Immature natural killer cell (primary cell): ENCODE results near the gene FXYD3. TPM values are rescaled to one million over a fixed set of nuclear protein-coding genes. Genes with fewer than 3 reads are reported as not detected.
A peak's percentile ranks its signal among the peaks of the same experiment; 100 is the strongest.

Source experiments
- DNase-seq, 3 donors: peaks; one replicate each; pipeline ENCODE4 v3.0.0; 2022; ENCODE audit warnings: mixed read lengths in 1 of 3
- H3K27ac Mint-ChIP-seq, 6 donors: one replicate each; pipeline ENCODE4 v1.8.0; 2020; ENCODE audit warnings: mixed read lengths in 6 of 6, mild to moderate bottlenecking in 5 of 6, inconsistent platforms in 4 of 6, moderate library complexity in 3 of 6
- H3K27me3 Mint-ChIP-seq, 3 donors: one replicate each; pipeline ENCODE4 v1.8.0; 2020 to 2021; ENCODE audit warnings: low read depth in 3 of 3, mild to moderate bottlenecking in 3 of 3, mixed read lengths in 3 of 3, moderate library complexity in 3 of 3, inconsistent platforms in 1 of 3
- H3K36me3 Mint-ChIP-seq, 3 donors: one replicate each; pipeline ENCODE4 v1.8.0; 2020; ENCODE audit warnings: mixed read lengths in 3 of 3, inconsistent platforms in 2 of 3, mild to moderate bottlenecking in 2 of 3
- H3K4me1 Mint-ChIP-seq, 2 donors: one replicate each; pipeline ENCODE4 v1.8.0; 2020; ENCODE audit warnings: inconsistent platforms in 2 of 2, mild to moderate bottlenecking in 2 of 2, mixed read lengths in 2 of 2, moderate library complexity in 1 of 2
- H3K4me3 Mint-ChIP-seq, 5 donors: one replicate each; pipeline ENCODE4 v1.8.0; 2020; ENCODE audit warnings: mild to moderate bottlenecking in 5 of 5, mixed read lengths in 5 of 5, inconsistent platforms in 3 of 5, moderate library complexity in 3 of 5
- H3K9me3 Mint-ChIP-seq, 6 donors: one replicate each; pipeline ENCODE4 v1.8.0; 2020; ENCODE audit warnings: mild to moderate bottlenecking in 6 of 6, mixed read lengths in 6 of 6, inconsistent platforms in 4 of 6, moderate library complexity in 3 of 6
- polyA plus RNA-seq, 3 donors: library from polyadenylated mRNA; unstranded; fragments of 300-500 nt; fragmentation: Illumina TruSeq; gene quantifications; one replicate each; pipeline ENCODE4 v1.2.3, GENCODE V29; 2021

Gene FXYD3
- polyA plus RNA-seq, 3 donors from 2014 or later, result not detected

DNA sequence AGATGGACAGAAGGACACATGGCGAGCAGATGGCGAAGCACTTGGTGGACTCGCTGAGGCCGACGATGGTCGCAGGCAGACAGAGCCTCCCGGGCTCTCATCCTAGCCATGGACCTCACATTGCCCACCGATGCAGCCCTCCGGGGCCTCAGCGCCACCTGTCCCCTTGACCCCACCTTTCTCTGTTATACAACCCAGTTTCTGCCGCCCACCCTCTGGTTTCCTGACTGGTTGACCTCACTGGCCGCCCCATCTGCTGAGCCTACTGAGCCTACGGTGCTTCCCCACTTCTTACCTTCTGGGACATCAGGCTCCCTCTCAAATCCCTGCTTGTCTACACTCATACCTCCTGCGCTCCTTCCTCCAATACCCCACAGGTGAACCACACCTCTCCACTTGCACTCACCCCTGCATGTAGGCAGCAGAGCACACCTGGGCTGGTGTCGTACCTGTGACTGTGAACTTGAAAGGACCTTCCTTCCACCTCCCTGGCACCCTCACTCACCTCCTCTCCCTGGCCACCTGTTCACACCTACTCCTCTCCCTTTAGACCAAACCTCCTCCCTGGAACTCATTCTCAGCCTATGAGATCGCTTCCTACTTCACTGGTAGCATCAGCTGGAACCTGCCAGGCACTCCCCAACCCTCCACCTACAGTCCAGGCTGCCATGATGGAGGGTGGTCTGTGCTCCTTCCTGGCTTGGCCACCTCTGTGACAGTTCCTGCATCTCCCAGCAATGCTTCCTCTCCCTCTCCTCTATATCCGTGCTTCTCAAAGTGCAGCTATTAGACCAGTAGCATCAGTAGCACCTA, 38.0 kb upstream of the FXYD3 start:
- H3K9me3 Mint-ChIP-seq, result peaks cover 0 to 2% (median 0%) of the 10 kb centered on the region in 6 donors
- H3K4me3 Mint-ChIP-seq, result peak overlapping the region in 1 of 5 donors; percentile 34
- no peak for DNase-seq
- H3K36me3 Mint-ChIP-seq, result peaks cover 0 to 5% (median 0%) of the 10 kb centered on the region in 3 donors
- peaks cover 8 to 18% of the 10 kb centered on the region in 2 donors for H3K4me1 Mint-ChIP-seq
- peak overlapping the region in 1 of 6 donors; percentile 42 for H3K27ac Mint-ChIP-seq
- H3K27me3 Mint-ChIP-seq, result peaks cover 0 to 6% (median 0%) of the 10 kb centered on the region in 3 donors

DNA sequence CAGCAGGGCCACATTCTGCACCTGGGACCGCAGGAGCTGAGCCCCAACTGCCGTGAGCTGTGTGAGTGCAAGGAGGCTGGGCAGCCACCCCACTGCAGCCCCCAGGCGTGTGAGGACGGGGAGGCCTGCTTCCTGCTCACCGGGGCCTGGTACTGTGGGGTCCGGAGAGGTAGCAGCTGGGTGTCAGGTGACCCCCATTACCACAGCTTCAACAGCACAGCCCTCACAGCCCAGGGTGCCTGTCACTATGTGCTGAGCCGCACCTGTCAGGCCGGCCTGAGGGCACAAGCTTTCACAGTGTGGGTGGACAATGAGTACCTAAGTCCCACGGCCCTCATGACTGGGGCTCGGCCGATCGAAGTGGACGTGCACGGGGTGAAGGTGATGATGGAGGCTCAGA, 35.8 kb upstream of the FXYD3 start:
- Mint-ChIP-seq H3K36me3 (peaks cover 0 to 5% (median 0%) of the 10 kb centered on the region in 3 donors), H3K27ac (no peak overlapping the region), H3K4me3 (no peak overlapping the region), H3K9me3 (peaks cover 0 to 2% (median 0%) of the 10 kb centered on the region in 6 donors), H3K27me3 (peaks cover 0 to 6% (median 0%) of the 10 kb centered on the region in 3 donors), H3K4me1 (peaks cover 9 to 18% of the 10 kb centered on the region in 2 donors)
- no peak for DNase-seq

DNA sequence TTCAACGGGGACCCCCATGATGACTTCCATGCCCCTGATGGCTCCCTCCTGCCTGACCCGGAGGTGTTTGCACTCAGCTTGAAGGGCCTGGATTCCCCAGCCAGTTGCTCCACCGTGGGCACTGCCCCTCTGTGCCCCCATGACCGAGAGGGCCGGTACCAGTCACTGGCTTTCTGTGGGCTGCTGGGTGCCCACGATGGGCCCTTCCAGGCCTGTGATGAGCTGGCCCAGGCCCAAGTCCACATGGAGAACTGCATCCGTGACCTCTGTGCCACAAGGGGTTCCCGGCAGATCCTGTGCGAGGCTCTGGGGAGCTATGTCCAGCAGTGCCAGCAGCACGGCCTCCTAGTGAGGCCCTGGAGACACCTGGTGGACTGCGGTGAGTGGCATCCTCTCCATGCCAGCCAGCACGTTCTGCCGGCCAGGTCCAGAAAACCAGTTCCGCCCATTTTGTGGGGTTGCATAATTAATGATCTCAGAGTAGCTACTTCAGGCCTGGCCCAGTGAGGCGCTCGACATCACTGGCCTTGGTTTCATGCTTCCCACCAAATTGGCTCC, 34.9 kb upstream of the FXYD3 start:
- peaks cover 0 to 2% (median 0%) of the 10 kb centered on the region in 6 donors for H3K9me3 Mint-ChIP-seq
- no peak overlapping the region for H3K4me3 Mint-ChIP-seq
- peaks cover 15 to 23% of the 10 kb centered on the region in 2 donors for H3K4me1 Mint-ChIP-seq
- H3K27me3 Mint-ChIP-seq, result peaks cover 0 to 3% (median 0%) of the 10 kb centered on the region in 3 donors
- no peak for DNase-seq
- peaks cover 0 to 5% (median 0%) of the 10 kb centered on the region in 3 donors for H3K36me3 Mint-ChIP-seq
- no peak overlapping the region for H3K27ac Mint-ChIP-seq

DNA sequence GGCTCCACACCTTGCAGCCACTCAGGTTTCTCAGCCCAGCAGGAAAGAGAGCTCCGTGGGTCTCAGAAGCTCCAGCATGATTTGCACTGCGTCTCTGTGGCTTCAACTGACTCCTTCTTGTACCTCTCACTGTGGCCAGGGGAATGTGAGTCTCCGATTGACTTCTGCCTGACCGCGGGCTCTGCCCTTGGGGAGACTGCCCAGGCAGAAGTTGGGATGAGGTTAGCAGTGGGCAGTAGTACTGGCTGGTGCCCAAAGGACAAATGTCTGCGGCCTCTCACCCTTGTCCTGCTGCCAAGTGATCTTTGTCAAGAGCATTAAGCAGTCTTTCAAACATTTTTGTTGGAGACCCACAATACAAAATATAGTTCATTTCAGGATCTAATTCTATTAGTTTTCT, 34.4 kb upstream of the FXYD3 start:
- DNase-seq, result no peak
- no peak overlapping the region for H3K4me3 Mint-ChIP-seq
- peaks cover 0 to 2% (median 0%) of the 10 kb centered on the region in 3 donors for H3K27me3 Mint-ChIP-seq
- peaks cover 0 to 2% (median 0%) of the 10 kb centered on the region in 6 donors for H3K9me3 Mint-ChIP-seq
- H3K36me3 Mint-ChIP-seq, result peaks cover 0 to 5% (median 0%) of the 10 kb centered on the region in 3 donors
- peaks cover 20 to 28% of the 10 kb centered on the region in 2 donors for H3K4me1 Mint-ChIP-seq
- no peak overlapping the region for H3K27ac Mint-ChIP-seq

DNA sequence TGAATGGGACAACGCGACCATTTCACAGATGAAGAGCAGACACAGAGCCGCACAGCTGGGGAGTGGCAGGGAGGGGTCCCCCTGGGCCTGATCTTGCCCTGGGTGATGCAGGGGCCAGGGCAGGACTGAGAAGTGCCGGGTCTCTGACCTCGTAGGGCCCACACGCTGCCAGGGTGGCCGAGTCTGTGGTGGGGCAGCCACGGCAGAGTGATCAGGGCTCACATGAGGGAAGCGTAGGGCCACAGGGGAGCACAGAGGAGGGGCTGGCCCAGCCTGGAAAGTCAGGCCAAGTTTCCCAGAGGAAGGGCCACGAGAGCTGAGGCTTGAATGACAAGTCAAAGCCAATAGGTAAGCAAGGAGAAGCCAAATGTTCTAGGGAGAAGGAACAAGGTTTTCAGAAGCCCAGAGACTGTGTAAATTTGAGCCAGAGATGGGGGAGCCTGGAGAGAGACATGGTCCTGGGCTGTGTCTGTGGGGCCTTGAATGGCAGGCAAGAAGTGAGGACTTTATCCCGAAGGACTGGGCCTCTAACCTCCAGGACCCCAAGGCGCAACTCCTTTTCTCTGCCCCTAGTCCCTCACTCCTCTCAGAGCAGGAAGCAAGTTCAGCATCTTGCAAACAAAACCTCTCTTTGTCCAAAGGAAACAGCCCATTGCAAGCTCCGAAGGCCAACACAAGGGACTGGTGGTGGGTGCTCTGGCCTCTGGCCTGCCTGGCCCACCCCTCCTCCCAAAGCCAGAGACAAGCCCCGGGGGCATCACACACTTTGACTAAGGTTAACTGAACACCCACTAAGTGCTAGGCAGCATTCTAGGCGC, 31.7 kb upstream of the FXYD3 start:
- peak overlapping the region in 2 of 6 donors; percentile 34 to 36 for H3K27ac Mint-ChIP-seq
- no peaks in the 10 kb centered on the region for H3K9me3 Mint-ChIP-seq
- no peaks in the 10 kb centered on the region for H3K36me3 Mint-ChIP-seq
- peaks cover 0 to 4% (median 2%) of the 10 kb centered on the region in 3 donors for H3K27me3 Mint-ChIP-seq
- H3K4me3 Mint-ChIP-seq, result no peak overlapping the region
- H3K4me1 Mint-ChIP-seq, result peaks cover 21 to 28% of the 10 kb centered on the region in 2 donors
- no peak for DNase-seq

DNA sequence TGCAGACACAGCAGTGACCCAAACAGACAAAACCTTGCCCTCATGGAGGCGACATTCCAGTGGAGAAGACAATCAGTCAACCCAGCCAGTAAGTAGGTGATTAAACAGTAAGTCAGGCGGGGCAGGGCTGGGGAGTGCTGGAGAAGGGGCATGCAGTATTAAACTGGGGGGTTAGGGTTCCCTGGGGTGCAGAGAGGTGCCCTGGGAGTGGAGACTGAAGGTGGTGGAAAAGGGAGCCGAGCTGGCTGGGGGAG, 31.2 kb upstream of the FXYD3 start:
- Mint-ChIP-seq H3K36me3 (no peaks in the 10 kb centered on the region), H3K9me3 (no peaks in the 10 kb centered on the region), H3K27ac (peak overlapping the region in 1 of 6 donors; percentile 34), H3K4me1 (peaks cover 21 to 28% of the 10 kb centered on the region in 2 donors), H3K27me3 (peaks cover 0 to 4% (median 2%) of the 10 kb centered on the region in 3 donors), H3K4me3 (no peak overlapping the region)
- no peak for DNase-seq

DNA sequence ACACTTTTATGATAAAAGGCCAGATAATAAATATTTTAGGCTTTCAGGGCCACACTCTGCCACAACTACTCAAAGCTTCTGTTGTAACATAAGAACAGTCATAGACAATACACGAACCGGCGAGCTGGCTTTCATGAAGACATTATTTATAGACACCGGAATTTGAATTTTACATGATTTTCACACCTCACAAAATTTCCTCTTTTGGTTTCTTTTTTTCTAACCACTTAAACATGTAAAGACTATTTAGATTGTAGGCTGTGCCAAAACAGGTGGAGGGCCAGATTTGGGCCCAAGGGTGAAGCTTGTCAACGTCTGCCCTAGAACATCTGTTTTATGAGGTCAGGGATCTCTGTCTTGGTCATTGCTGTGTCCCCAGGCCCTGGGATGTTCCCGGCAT, 29.7 kb upstream of the FXYD3 start:
- Mint-ChIP-seq H3K4me1 (peaks cover 28 to 29% of the 10 kb centered on the region in 2 donors), H3K27me3 (peaks cover 0 to 7% (median 3%) of the 10 kb centered on the region in 3 donors), H3K27ac (peak overlapping the region; percentile 67 to 92 (median 84)), H3K36me3 (no peaks in the 10 kb centered on the region), H3K9me3 (no peaks in the 10 kb centered on the region), H3K4me3 (peak overlapping the region; percentile 56 to 80 (median 65))
- peak; percentile 24 to 36 (median 34) for DNase-seq

DNA sequence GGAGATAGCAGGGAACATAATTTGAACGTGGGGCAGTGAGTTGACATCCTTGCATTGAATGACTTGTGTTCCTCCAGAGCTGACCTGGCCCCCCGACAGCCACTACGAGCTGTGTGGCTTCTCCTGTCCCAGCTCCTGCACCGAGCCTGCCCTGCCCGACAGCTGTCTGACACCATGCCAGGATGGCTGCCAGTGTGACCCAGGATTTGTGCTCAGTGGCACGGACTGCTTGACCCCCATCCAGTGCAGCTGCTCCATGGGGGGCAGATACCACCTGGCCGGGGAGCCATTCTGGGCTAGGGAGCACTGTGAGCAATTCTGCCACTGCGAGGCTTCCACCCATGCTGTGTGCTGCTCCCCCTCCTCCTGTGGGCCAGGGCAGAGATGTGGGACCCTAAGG, 29.2 kb upstream of the FXYD3 start:
- H3K27ac Mint-ChIP-seq, result peak overlapping the region in 5 of 6 donors; percentile 67 to 92 (median 85)
- H3K27me3 Mint-ChIP-seq, result peaks cover 0 to 7% (median 3%) of the 10 kb centered on the region in 3 donors
- peaks cover 28 to 29% of the 10 kb centered on the region in 2 donors for H3K4me1 Mint-ChIP-seq
- H3K4me3 Mint-ChIP-seq, result peak overlapping the region in 4 of 5 donors; percentile 56 to 80 (median 62)
- no peaks in the 10 kb centered on the region for H3K36me3 Mint-ChIP-seq
- no peaks in the 10 kb centered on the region for H3K9me3 Mint-ChIP-seq
- no peak for DNase-seq

DNA sequence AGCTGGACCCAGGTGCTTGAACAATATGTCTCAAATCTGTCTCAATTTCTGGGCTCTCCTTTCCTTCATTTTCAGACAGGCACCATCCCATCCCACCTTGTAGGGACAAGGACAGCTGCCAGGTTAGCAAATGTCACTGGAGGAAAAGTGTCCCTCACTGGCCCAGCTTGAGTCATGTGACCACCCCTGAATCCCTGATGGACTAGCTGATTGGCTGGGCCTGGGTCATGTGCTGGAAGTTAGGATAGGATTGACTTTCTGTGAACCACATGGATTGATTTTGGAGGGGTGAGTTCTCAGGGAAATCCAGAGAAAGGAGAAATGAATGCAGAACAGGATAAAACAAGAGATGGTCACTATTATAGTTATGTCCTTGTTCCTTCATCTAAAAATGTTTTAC, 28.2 kb upstream of the FXYD3 start:
- DNase-seq, result no peak
- peaks cover 0 to 7% (median 3%) of the 10 kb centered on the region in 3 donors for H3K27me3 Mint-ChIP-seq
- peaks cover 28 to 29% of the 10 kb centered on the region in 2 donors for H3K4me1 Mint-ChIP-seq
- H3K27ac Mint-ChIP-seq, result no peak overlapping the region
- no peak overlapping the region for H3K4me3 Mint-ChIP-seq
- no peaks in the 10 kb centered on the region for H3K9me3 Mint-ChIP-seq
- no peaks in the 10 kb centered on the region for H3K36me3 Mint-ChIP-seq

DNA sequence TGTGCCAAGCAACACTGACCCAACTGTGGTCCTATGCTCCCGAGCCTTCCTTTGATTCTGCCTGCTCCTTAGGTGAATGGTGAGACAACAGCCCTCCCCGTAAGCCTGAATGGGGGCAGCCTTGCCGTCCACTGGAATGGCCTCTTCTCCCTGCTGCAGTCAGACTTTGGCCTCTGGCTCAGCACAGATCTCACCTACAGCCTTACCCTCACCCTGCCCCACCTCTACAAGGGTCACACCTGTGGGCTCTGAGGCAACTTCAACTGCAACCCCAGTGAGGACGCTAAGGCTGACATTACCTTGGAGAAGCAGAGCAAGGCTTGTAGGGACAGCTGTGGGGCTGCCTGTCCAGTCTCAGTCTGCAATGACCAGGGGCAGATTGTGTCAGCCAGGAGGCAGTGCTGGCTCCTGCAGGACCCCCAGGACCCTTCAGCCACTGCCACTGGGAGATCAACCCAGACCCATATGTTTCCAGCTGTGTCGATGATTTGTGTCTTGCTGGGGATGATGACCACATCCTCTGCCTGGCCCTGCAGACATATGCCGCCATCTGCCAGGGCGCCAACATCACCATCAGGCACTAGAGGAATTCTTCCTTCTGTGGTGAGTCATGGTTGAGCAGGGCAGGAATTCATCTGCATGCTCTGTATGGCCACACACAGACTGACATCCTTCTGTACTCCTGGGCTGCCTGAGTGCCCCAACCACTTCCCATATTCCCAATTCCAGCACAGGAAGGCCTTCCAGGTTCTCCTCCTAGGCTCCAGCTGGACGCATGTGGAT, 27.3 kb upstream of the FXYD3 start:
- Mint-ChIP-seq H3K27ac (no peak overlapping the region), H3K36me3 (no peaks in the 10 kb centered on the region), H3K4me3 (no peak overlapping the region), H3K4me1 (peaks cover 28 to 29% of the 10 kb centered on the region in 2 donors), H3K9me3 (no peaks in the 10 kb centered on the region), H3K27me3 (peaks cover 0 to 7% (median 3%) of the 10 kb centered on the region in 3 donors)
- DNase-seq, result no peak

DNA sequence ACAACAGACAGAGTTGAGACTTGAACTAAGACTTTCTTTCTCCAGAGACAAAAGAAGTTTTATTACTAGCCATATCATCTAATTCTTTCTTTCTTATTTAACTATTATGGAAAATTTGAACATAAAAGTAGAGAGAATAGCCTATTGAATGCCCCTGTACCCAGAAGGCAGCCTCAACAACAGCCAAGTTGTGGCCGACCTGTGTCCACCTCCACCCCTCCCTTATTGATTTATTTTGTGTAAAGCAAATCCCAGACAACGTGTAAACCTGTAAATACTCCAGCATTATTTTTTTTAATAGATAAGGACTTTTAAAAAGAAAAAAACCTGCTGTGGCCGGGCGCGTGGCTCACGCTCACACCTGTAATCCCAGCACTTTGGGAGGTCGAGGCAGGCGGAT, 26.1 kb upstream of the FXYD3 start:
- no peaks in the 10 kb centered on the region for H3K36me3 Mint-ChIP-seq
- peaks cover 28 to 29% of the 10 kb centered on the region in 2 donors for H3K4me1 Mint-ChIP-seq
- no peak overlapping the region for H3K4me3 Mint-ChIP-seq
- peaks cover 0 to 7% (median 3%) of the 10 kb centered on the region in 3 donors for H3K27me3 Mint-ChIP-seq
- H3K9me3 Mint-ChIP-seq, result no peaks in the 10 kb centered on the region
- no peak for DNase-seq
- no peak overlapping the region for H3K27ac Mint-ChIP-seq

DNA sequence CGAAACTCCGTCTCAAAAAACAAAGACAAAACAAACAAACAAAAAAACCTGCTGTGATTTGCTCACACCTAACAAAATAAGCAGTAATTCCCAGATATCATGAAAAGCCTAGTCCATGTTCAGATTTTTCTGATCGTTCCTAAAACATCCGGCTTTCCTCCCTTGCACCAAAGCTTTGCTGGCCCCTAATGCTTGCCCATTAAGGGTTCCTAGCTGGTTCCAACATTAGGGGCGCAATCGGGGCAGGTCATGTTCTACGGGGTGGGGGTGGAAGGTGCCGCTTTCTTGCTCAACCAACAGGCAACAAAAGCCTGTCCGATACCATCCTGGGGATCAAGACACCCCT, 25.5 kb upstream of the FXYD3 start:
- Mint-ChIP-seq H3K27me3 (peaks cover 0 to 7% (median 3%) of the 10 kb centered on the region in 3 donors), H3K9me3 (no peaks in the 10 kb centered on the region), H3K27ac (no peak overlapping the region), H3K4me1 (peaks cover 27 to 28% of the 10 kb centered on the region in 2 donors), H3K36me3 (no peaks in the 10 kb centered on the region), H3K4me3 (no peak overlapping the region)
- DNase-seq, result no peak

DNA sequence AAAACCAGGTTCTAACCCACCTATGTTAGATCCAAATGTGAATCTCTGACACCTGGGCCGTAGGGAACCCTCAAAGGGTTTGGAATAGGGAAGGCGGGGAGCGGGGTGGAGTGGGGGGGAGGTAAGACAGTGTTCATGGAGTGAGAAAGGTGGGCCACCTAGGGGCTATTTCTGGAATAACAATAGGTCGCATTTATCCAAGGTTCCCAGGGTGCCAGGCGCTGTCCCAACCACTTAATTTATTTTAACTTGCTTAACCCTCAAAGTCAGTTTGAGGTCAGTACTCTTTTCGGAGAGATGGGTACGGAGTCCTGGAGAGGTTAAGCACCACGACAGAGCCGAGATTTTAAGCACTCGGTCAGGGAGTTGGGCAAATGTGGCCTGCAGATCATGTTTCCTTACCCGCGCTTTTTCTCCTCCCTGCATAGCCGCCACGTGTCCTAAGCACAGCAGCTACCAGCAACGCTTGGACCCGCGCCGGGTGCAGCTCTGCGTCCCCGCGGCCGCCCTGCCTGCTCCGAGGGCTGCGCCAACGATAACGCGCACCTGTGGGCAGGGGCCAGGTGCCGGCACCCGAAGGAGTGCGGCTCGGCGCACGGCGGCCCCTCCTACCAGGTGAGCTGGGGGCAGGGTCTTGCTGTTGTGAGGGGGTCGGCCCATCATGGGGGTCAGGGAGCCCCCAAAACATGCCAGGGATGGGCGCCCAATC, 25.0 kb upstream of the FXYD3 start:
- H3K36me3 Mint-ChIP-seq, result no peaks in the 10 kb centered on the region
- no peak overlapping the region for H3K27ac Mint-ChIP-seq
- no peaks in the 10 kb centered on the region for H3K9me3 Mint-ChIP-seq
- peak; percentile 34 to 41 (median 38) for DNase-seq
- peaks cover 0 to 7% (median 3%) of the 10 kb centered on the region in 3 donors for H3K27me3 Mint-ChIP-seq
- H3K4me3 Mint-ChIP-seq, result no peak overlapping the region
- peaks cover 22 to 23% of the 10 kb centered on the region in 2 donors for H3K4me1 Mint-ChIP-seq
